ENCODE results near the gene S1PR4.

- TF ChIP-seq CTCF (IDR thresholded peaks at IDR 0.05; ENCODE audit: low read length), result no peak
- no peak for TF ChIP-seq EZH2 (optimal IDR thresholded peaks at IDR 0.05; ENCODE audit: low read depth, low read length)
Measured at GRCh38 chr19:3162418-3163229, 15.9 kb upstream of the S1PR4 start.
